A549 (cell line): ENCODE results near the gene FOXP3.

Experiments used
- JUNB ChIP-seq: fragments of >200 bp; sonication (Bioruptor Twin); formaldehyde crosslinking; IDR thresholded peaks from 2 replicates; pipeline ENCODE4 v1.6.1; 2016
- POLR2A ChIP-seq: IDR thresholded peaks from 2 replicates; pipeline ENCODE4 v1.6.1; 2012; ENCODE audit warnings: mild to moderate bottlenecking, low read length
- RCOR1 ChIP-seq: fragments of 150-350 bp; IDR thresholded peaks from 2 replicates; pipeline ENCODE4 v1.6.1; 2014; ENCODE audit warnings: antibody characterized with exemption, low read length, low read depth
- TF ChIP-seq, protein P1 (sequence below): fragments of >200 bp; sonication (Bioruptor Twin); formaldehyde crosslinking; IDR thresholded peaks from 3 replicates; pipeline ENCODE4 v1.5.1; 2016

DNA sequence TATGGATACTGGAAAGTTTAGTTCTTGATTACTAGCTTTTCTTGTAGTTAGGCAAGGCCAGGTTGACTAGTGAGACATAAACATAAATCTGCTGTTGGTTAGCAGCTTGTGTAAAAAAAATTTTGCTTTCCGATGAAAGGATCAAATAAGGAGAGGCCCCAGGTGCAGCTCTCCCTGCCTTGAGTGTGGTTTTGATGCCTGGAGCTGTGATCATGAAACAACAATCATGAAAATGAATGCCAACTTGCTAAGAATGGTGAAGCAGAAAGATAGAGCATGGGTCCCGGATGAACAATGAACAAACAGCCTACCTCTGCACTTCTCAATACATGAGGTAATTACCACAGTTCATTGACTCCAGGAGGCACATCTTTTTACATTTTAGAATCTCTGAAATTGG is 50.1 kb downstream of the FOXP3 start:
- no peak for TF ChIP-seq RCOR1
- TF ChIP-seq, protein P1, sequence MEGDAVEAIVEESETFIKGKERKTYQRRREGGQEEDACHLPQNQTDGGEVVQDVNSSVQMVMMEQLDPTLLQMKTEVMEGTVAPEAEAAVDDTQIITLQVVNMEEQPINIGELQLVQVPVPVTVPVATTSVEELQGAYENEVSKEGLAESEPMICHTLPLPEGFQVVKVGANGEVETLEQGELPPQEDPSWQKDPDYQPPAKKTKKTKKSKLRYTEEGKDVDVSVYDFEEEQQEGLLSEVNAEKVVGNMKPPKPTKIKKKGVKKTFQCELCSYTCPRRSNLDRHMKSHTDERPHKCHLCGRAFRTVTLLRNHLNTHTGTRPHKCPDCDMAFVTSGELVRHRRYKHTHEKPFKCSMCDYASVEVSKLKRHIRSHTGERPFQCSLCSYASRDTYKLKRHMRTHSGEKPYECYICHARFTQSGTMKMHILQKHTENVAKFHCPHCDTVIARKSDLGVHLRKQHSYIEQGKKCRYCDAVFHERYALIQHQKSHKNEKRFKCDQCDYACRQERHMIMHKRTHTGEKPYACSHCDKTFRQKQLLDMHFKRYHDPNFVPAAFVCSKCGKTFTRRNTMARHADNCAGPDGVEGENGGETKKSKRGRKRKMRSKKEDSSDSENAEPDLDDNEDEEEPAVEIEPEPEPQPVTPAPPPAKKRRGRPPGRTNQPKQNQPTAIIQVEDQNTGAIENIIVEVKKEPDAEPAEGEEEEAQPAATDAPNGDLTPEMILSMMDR, result no peak
- TF ChIP-seq JUNB, result no peak
- no peak for TF ChIP-seq POLR2A
